BLaER1 (cell line): Measurements from ENCODE around the gene PPP6C.
A peak's percentile ranks its signal among the peaks of the same experiment; 100 is the strongest.
"Not testable (repeated sequence)": the region's sequence is repeated elsewhere in the genome, so short reads cannot be mapped to it uniquely, and the experiment has no call there.

Experiments
- H3K27ac ChIP-seq: shearing (Covaris generic); formaldehyde crosslinking; 2 replicates; pipeline ENCODE4 v1.8.1; 2022
- H3K27me3 ChIP-seq: shearing (Covaris generic); formaldehyde crosslinking; 2 replicates; pipeline ENCODE4 v1.8.1; 2022
- H3K36me3 ChIP-seq: shearing (Covaris generic); formaldehyde crosslinking; 2 replicates; pipeline ENCODE4 v1.8.1; 2022
- H3K4me1 ChIP-seq: shearing (Covaris generic); formaldehyde crosslinking; 2 replicates; pipeline ENCODE4 v1.8.1; 2022
- H3K4me2 ChIP-seq: shearing (Covaris generic); formaldehyde crosslinking; 2 replicates; pipeline ENCODE4 v1.8.1; 2022
- H3K4me3 ChIP-seq: shearing (Covaris generic); formaldehyde crosslinking; 2 replicates; pipeline ENCODE4 v1.8.1; 2022
- H3K9ac ChIP-seq: shearing (Covaris generic); formaldehyde crosslinking; 2 replicates; pipeline ENCODE4 v1.8.1; 2022
- H3K9me3 ChIP-seq: shearing (Covaris generic); formaldehyde crosslinking; 2 replicates; pipeline ENCODE4 v1.8.1; 2022
- H4K20me1 ChIP-seq: shearing (Covaris generic); formaldehyde crosslinking; 2 replicates; pipeline ENCODE4 v1.8.1; 2022
- Cebpa-rat ChIP-seq: shearing (Covaris generic); IDR thresholded peaks from 2 replicates; pipeline ENCODE4 v1.8.1; 2022

The PPP6C gene

GRCh38 chr9:125125523-125125922, 64.1 kb downstream of the PPP6C start:
- peaks cover 75% of the 10 kb centered on the region for H3K4me1 ChIP-seq
- H3K9ac ChIP-seq: no peak overlapping the region
- peak overlapping the region; percentile 63 for H3K4me2 ChIP-seq
- no peaks in the 10 kb centered on the region for H4K20me1 ChIP-seq
- H3K4me3 ChIP-seq: no peak overlapping the region
- TF ChIP-seq Cebpa-rat: no peak
- H3K9me3 ChIP-seq: no peaks in the 10 kb centered on the region
- H3K36me3 ChIP-seq: peaks cover 21% of the 10 kb centered on the region; the same call in 1 of the 2 replicates
- peak overlapping the region; percentile 52 for H3K27ac ChIP-seq
- no peaks in the 10 kb centered on the region for H3K27me3 ChIP-seq

- TF ChIP-seq Cebpa-rat: no peak
- peaks cover 83% of the 10 kb centered on the region for H3K4me1 ChIP-seq
- no peaks in the 10 kb centered on the region for H3K9me3 ChIP-seq
- peak overlapping the region; percentile 80 for H3K9ac ChIP-seq
- peak overlapping the region; percentile 82 for H3K4me2 ChIP-seq
- peak overlapping the region; percentile 96 for H3K27ac ChIP-seq
- peaks cover 25% of the 10 kb centered on the region for H3K36me3 ChIP-seq
- no peaks in the 10 kb centered on the region for H4K20me1 ChIP-seq
- no peaks in the 10 kb centered on the region for H3K27me3 ChIP-seq
- H3K4me3 ChIP-seq: peak overlapping the region; percentile 25; the same call in 1 of the 2 replicates
These were observed 68.5 kb downstream of the PPP6C start for GRCh38 chr9:125121146-125121545.

GRCh38 chr9:125119643-125120286, 69.8 kb downstream of the PPP6C start:
- Histone ChIP-seq H3K9ac (peak overlapping the region; percentile 11; the same call in 1 of the 2 replicates), H3K4me3 (no peak overlapping the region), H3K9me3 (peaks cover 8% of the 10 kb centered on the region), H3K36me3 (peaks cover 24% of the 10 kb centered on the region), H3K4me2 (peak overlapping the region; percentile 82), H3K27ac (peak overlapping the region; percentile 96), H3K4me1 (peaks cover 69% of the 10 kb centered on the region), H3K27me3 (no peaks in the 10 kb centered on the region), H4K20me1 (no peaks in the 10 kb centered on the region)
- no peak for TF ChIP-seq Cebpa-rat

- H3K4me3 ChIP-seq, H3K27me3 ChIP-seq, H3K27ac ChIP-seq: not testable (repeated sequence)
These were observed 70.9 kb downstream of the PPP6C start for GRCh38 chr9:125118696-125119095.

GRCh38 chr9:125114503-125114902, 75.1 kb downstream of the PPP6C start:
- H3K4me2 ChIP-seq: not testable (repeated sequence)
- peaks cover 59% of the 10 kb centered on the region for H3K9me3 ChIP-seq

More at GRCh38 chr9:125118696-125119095, 70.9 kb downstream of the PPP6C start:
- Histone ChIP-seq H3K4me1 (peaks cover 58% of the 10 kb centered on the region), H3K36me3 (peaks cover 24% of the 10 kb centered on the region), H3K9me3 (peaks cover 19% of the 10 kb centered on the region)
- not testable (repeated sequence) for H3K9ac ChIP-seq, H4K20me1 ChIP-seq, H3K4me2 ChIP-seq

GRCh38 chr9:125110464-125110863, 79.1 kb downstream of the PPP6C start:
- H3K9ac ChIP-seq: no peak overlapping the region
- no peaks in the 10 kb centered on the region for H4K20me1 ChIP-seq
- H3K27ac ChIP-seq: no peak overlapping the region
- no peaks in the 10 kb centered on the region for H3K27me3 ChIP-seq
- H3K4me2 ChIP-seq: no peak overlapping the region
- H3K4me1 ChIP-seq: peaks cover under 1% of the 10 kb centered on the region; the same call in 1 of the 2 replicates
- peaks cover 46% of the 10 kb centered on the region for H3K36me3 ChIP-seq
- TF ChIP-seq Cebpa-rat: no peak
- peaks cover 80% of the 10 kb centered on the region for H3K9me3 ChIP-seq
- H3K4me3 ChIP-seq: no peak overlapping the region

More at GRCh38 chr9:125114503-125114902, 75.1 kb downstream of the PPP6C start:
- not testable (repeated sequence) for H3K27ac ChIP-seq, H3K9ac ChIP-seq, H4K20me1 ChIP-seq, H3K4me3 ChIP-seq, H3K27me3 ChIP-seq
- H3K4me1 ChIP-seq: peaks cover 18% of the 10 kb centered on the region
- H3K36me3 ChIP-seq: peaks cover 48% of the 10 kb centered on the region

- H3K4me2 ChIP-seq: not testable (repeated sequence)
These were observed 81.1 kb downstream of the PPP6C start for GRCh38 chr9:125108541-125108940.

GRCh38 chr9:125106285-125106893, 83.2 kb downstream of the PPP6C start:
- Histone ChIP-seq H3K27me3 (no peaks in the 10 kb centered on the region), H3K36me3 (peaks cover 15% of the 10 kb centered on the region), H3K4me3 (no peak overlapping the region), H3K4me2 (no peak overlapping the region), H3K4me1 (peaks cover 31% of the 10 kb centered on the region), H3K9me3 (peaks cover 41% of the 10 kb centered on the region), H4K20me1 (0 out of 2 replicates have a peak, but pooled peaks cover 2% of the 10 kb centered on the region), H3K9ac (no peak overlapping the region), H3K27ac (no peak overlapping the region)
- TF ChIP-seq Cebpa-rat: no peak

More at GRCh38 chr9:125108541-125108940, 81.1 kb downstream of the PPP6C start:
- H3K4me3 ChIP-seq, H3K27ac ChIP-seq, H4K20me1 ChIP-seq, H3K27me3 ChIP-seq, H3K9ac ChIP-seq: not testable (repeated sequence)
- Histone ChIP-seq H3K9me3 (peaks cover 63% of the 10 kb centered on the region), H3K36me3 (peaks cover 32% of the 10 kb centered on the region), H3K4me1 (peaks cover 20% of the 10 kb centered on the region)

GRCh38 chr9:125103770-125104460, 85.7 kb downstream of the PPP6C start:
- H3K9ac ChIP-seq: no peak overlapping the region
- H3K9me3 ChIP-seq: peaks cover 22% of the 10 kb centered on the region
- no peaks in the 10 kb centered on the region for H3K27me3 ChIP-seq
- TF ChIP-seq Cebpa-rat: no peak
- H3K4me3 ChIP-seq: no peak overlapping the region
- peaks cover 31% of the 10 kb centered on the region for H3K4me1 ChIP-seq
- peak overlapping the region; percentile 40 for H3K4me2 ChIP-seq
- H4K20me1 ChIP-seq: peaks cover 15% of the 10 kb centered on the region
- H3K36me3 ChIP-seq: peaks cover 6% of the 10 kb centered on the region; the same call in 1 of the 2 replicates
- no peak overlapping the region for H3K27ac ChIP-seq

GRCh38 chr9:125103021-125103420, 86.6 kb downstream of the PPP6C start:
- Histone ChIP-seq H3K27me3 (no peaks in the 10 kb centered on the region), H3K4me1 (peaks cover 31% of the 10 kb centered on the region), H3K27ac (no peak overlapping the region), H4K20me1 (peaks cover 15% of the 10 kb centered on the region), H3K36me3 (peaks cover 6% of the 10 kb centered on the region; the same call in 1 of the 2 replicates), H3K9me3 (peaks cover 13% of the 10 kb centered on the region), H3K4me2 (no peak overlapping the region), H3K9ac (no peak overlapping the region), H3K4me3 (no peak overlapping the region)
- no peak for TF ChIP-seq Cebpa-rat
